Measurements from ENCODE around the gene RFX2. TPM values are rescaled to one million over a fixed set of nuclear protein-coding genes. Genes with fewer than 3 reads are reported as not detected.

Gene RFX2
- total RNA-seq, 4 donors from 2014 or later, result 12.6 to 17.3 (median 15.0) TPM

- Histone ChIP-seq H3K27me3 (no peaks in the 10 kb centered on the region), H3K9me3 (no peaks in the 10 kb centered on the region), H3K4me1 (peaks cover 0 to 79% (median 32%) of the 10 kb centered on the region in 4 donors), H3K4me3 (no peak overlapping the region), H3K27ac (peak overlapping the region in 3 of 4 donors; percentile 61 to 80 (median 64)), H3K36me3 (no peaks in the 10 kb centered on the region)
- no peak for TF ChIP-seq EP300 (IDR thresholded peaks at IDR 0.05)
- TF ChIP-seq, protein P1, sequence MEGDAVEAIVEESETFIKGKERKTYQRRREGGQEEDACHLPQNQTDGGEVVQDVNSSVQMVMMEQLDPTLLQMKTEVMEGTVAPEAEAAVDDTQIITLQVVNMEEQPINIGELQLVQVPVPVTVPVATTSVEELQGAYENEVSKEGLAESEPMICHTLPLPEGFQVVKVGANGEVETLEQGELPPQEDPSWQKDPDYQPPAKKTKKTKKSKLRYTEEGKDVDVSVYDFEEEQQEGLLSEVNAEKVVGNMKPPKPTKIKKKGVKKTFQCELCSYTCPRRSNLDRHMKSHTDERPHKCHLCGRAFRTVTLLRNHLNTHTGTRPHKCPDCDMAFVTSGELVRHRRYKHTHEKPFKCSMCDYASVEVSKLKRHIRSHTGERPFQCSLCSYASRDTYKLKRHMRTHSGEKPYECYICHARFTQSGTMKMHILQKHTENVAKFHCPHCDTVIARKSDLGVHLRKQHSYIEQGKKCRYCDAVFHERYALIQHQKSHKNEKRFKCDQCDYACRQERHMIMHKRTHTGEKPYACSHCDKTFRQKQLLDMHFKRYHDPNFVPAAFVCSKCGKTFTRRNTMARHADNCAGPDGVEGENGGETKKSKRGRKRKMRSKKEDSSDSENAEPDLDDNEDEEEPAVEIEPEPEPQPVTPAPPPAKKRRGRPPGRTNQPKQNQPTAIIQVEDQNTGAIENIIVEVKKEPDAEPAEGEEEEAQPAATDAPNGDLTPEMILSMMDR (IDR thresholded peaks at IDR 0.05), result no peak
- no peak for TF ChIP-seq POLR2A (IDR thresholded peaks at IDR 0.05)
- WGBS, 2 donors, result 83 to 86% methylated on average over 21 of the region's 21 CpGs
- no peak for DNase-seq (ENCODE audit: low spot score in 2 of 2)
These were observed 49.5 kb downstream of the RFX2 start for GRCh38 chr19:6060600-6061375.

GRCh38 chr19:6059988-6060599, 50.2 kb downstream of the RFX2 start:
- no peak for DNase-seq (ENCODE audit: low spot score in 2 of 2)
- H3K4me1 ChIP-seq, result peaks cover 0 to 73% (median 28%) of the 10 kb centered on the region in 4 donors
- TF ChIP-seq EP300 (IDR thresholded peaks at IDR 0.05), result no peak
- TF ChIP-seq POLR2A (IDR thresholded peaks at IDR 0.05), result no peak
- TF ChIP-seq, protein P1 (IDR thresholded peaks at IDR 0.05), result no peak
- WGBS, 2 donors, result 84% methylated on average over 4 of the region's 4 CpGs
- H3K27me3 ChIP-seq, result no peaks in the 10 kb centered on the region
- no peak overlapping the region for H3K4me3 ChIP-seq
- H3K9me3 ChIP-seq, result no peaks in the 10 kb centered on the region
- no peaks in the 10 kb centered on the region for H3K36me3 ChIP-seq
- peak overlapping the region in 3 of 4 donors; percentile 61 to 80 (median 64) for H3K27ac ChIP-seq

DNA sequence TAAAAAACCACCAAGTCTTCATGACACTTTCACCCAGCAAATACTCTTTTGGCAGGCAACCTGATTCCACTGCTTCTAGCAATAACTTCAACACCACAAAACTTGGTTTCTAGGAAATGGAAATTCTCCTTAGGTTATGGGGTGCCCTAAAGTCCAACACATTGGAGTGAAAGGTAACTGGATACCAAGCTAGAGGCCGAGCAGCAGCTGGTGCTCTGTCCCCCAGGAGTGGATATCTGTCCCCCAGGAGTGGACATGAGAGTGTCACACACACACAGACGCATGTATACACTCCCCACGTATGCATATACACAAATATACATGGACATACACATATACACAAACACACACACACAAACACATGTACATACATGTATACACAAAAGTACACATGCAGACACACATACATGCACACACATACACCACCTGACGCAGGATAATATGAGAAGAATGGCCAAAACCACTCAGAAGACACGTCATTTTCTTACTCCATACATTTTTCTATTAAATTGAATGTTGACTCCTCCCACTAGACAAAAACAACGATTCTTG, 50.8 kb downstream of the RFX2 start:
- no peak for DNase-seq (ENCODE audit: low spot score in 2 of 2)
- Histone ChIP-seq H3K9me3 (no peaks in the 10 kb centered on the region), H3K27ac (peak overlapping the region in 1 of 4 donors; percentile 92), H3K36me3 (no peaks in the 10 kb centered on the region), H3K4me1 (peaks cover 0 to 73% (median 28%) of the 10 kb centered on the region in 4 donors), H3K4me3 (no peak overlapping the region), H3K27me3 (no peaks in the 10 kb centered on the region)
- WGBS, 2 donors, result 76 to 80% methylated on average over 6 of the region's 6 CpGs
- TF ChIP-seq EP300 (IDR thresholded peaks at IDR 0.05) (no peak), POLR2A (IDR thresholded peaks at IDR 0.05) (no peak)
- TF ChIP-seq, protein P1 (IDR thresholded peaks at IDR 0.05), result no peak

DNA sequence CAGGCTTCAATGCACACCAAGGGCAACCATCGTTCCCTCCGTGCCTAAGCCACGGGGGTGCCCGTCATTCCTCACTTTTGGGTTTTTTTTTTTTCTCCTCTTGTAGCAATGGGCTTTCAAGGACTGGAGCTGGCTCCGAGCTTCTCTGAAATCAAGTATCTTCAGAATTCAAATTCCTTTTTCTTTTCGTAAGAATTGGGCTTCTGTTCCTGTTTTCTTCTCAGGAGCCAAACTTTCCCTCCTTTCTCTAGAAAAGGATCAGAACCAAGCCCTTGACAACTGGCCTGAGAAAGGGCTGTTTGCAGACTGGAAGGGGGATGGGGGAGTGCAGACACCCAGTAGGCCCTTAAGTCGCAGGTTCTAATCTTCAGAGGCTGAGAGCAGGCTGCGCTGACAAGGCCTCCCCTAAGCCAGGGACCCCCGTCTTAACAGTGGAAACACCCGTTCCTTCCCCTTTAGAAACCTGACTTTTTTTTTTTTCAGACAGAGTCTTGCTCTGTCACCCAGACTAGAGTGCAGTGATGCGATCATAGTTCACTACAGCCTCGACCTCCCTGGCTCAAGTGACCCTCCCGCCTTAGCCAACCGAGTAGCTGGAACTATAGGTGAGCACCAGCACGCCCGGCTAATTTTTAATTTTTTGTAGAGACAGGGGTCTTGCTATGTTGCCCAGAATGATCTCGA, 51.6 kb downstream of the RFX2 start:
- Histone ChIP-seq H3K9me3 (no peaks in the 10 kb centered on the region), H3K27ac (peak overlapping the region; percentile 23 to 94 (median 84)), H3K27me3 (no peaks in the 10 kb centered on the region), H3K4me3 (no peak overlapping the region), H3K36me3 (no peaks in the 10 kb centered on the region), H3K4me1 (peaks cover 0 to 73% (median 28%) of the 10 kb centered on the region in 4 donors)
- TF ChIP-seq EP300 (IDR thresholded peaks at IDR 0.05), result peak in 1 of 2 donors; percentile 5
- TF ChIP-seq, protein P1 (IDR thresholded peaks at IDR 0.05), result no peak
- TF ChIP-seq POLR2A (IDR thresholded peaks at IDR 0.05), result no peak
- no peak for DNase-seq (ENCODE audit: low spot score in 2 of 2)
- 66% methylated on average over 17 of the region's 17 CpGs for WGBS, 2 donors
